ENCODE measurements around the gene ZNF555. TPM values are rescaled to one million over a fixed set of nuclear protein-coding genes. Genes with fewer than 3 reads are reported as not detected.

ZNF555 gene
- total RNA-seq, 4 donors from 2014 or later: 4.6 to 22.7 (median 17.7) TPM

DNA sequence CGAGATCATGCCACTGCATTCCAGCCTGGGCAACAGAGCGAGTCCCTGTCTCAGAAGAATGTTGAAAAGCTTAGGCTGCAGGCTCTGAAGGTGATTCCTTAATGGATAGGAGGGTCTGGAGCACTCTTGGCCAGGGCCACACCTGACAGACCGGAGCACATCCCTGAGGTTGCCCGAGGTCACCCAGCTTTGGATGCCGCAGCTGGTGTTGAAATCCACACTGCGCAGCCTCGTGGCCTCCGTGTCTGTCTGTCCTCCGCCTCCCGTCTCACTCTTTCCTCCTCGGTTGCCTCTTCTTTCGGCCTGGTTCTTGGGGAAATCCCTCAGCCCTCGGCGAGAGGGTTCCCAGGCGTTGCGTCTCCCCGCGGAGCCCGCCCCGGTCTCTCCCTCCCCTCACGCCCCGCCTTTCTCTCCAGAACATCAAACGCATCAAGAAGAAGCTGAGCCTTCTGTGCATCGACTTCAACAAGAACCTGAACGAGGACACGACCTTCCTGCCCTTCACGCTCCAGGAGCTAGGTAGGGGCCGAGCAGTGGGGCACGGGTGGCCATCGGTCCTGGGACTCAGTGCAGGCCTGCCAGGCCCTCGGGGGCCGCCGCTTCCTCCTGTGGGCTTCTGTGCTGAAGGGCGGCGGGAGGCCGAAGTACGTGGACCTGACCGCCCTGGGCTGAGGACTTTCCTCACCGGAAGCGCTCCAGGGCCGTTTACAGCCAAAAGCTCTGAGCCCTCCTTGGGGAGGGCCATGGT lies 41.8 kb upstream of the ZNF555 start:
- Histone ChIP-seq H3K4me3 (no peak overlapping the region), H3K9me3 (no peaks in the 10 kb centered on the region), H3K27me3 (no peaks in the 10 kb centered on the region), H3K27ac (no peak overlapping the region), H3K36me3 (no peaks in the 10 kb centered on the region), H3K4me1 (no peaks in the 10 kb centered on the region)
- no peak for DNase-seq
- intact Hi-C loops (cut with DNase I; ENCODE audit: low total_unique reads): no loop called here
- no peak for TF ChIP-seq POLR2A (IDR thresholded peaks at IDR 0.05)
- TF ChIP-seq, protein P1, sequence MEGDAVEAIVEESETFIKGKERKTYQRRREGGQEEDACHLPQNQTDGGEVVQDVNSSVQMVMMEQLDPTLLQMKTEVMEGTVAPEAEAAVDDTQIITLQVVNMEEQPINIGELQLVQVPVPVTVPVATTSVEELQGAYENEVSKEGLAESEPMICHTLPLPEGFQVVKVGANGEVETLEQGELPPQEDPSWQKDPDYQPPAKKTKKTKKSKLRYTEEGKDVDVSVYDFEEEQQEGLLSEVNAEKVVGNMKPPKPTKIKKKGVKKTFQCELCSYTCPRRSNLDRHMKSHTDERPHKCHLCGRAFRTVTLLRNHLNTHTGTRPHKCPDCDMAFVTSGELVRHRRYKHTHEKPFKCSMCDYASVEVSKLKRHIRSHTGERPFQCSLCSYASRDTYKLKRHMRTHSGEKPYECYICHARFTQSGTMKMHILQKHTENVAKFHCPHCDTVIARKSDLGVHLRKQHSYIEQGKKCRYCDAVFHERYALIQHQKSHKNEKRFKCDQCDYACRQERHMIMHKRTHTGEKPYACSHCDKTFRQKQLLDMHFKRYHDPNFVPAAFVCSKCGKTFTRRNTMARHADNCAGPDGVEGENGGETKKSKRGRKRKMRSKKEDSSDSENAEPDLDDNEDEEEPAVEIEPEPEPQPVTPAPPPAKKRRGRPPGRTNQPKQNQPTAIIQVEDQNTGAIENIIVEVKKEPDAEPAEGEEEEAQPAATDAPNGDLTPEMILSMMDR (IDR thresholded peaks at IDR 0.05): no peak

DNA sequence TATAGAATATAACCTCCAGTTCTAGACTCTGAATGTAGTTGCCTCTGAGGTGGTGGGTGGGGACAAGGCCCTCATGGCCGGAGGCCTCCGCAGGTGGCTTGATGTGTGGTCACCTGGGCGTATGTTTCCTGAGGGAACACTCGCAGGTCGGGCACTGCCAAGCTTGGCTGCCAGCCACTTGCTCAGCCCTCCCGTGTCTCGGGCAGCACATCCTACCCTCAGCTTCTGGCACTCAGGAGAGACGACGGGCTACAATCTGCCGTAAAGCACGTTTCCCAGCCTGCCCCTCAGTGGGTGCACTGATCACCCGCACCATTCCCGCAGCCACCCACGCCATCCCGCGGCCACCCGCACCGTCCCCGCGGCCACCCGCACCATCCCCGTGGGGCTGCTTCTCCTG lies 40.8 kb upstream of the ZNF555 start:
- H3K4me3 ChIP-seq: no peak overlapping the region
- H3K27ac ChIP-seq: no peak overlapping the region
- intact Hi-C loops (cut with DNase I; ENCODE audit: low total_unique reads): no loop called here
- DNase-seq: no peak
- no peaks in the 10 kb centered on the region for H3K36me3 ChIP-seq
- H3K27me3 ChIP-seq: no peaks in the 10 kb centered on the region
- H3K4me1 ChIP-seq: no peaks in the 10 kb centered on the region
- TF ChIP-seq POLR2A (IDR thresholded peaks at IDR 0.05): no peak
- TF ChIP-seq, protein P1 (IDR thresholded peaks at IDR 0.05): no peak
- no peaks in the 10 kb centered on the region for H3K9me3 ChIP-seq

DNA sequence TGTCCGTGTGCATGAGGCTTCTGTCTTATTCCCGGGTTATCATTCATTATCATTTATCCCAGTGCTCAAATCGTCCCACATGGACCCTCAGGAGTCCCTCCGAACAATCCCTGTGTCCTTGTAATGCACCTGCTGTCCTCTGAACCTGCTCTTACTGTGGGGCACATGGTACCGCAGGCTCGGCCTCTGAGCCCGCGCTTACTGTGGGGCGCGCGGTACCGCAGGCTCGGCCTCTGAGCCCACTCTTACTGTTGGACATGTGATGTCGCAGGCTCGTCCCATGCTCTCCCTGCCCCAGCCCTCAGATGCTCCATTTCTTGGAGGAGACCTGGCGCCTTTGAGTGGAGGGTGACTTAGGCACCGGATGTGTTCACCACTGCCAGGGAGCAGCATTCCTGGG lies 38.4 kb upstream of the ZNF555 start:
- Histone ChIP-seq H3K36me3 (no peaks in the 10 kb centered on the region), H3K27me3 (no peaks in the 10 kb centered on the region), H3K4me3 (no peak overlapping the region), H3K9me3 (no peaks in the 10 kb centered on the region), H3K4me1 (no peaks in the 10 kb centered on the region), H3K27ac (no peak overlapping the region)
- DNase-seq: no peak
- intact Hi-C loops (cut with DNase I; ENCODE audit: low total_unique reads): no loop called here
- TF ChIP-seq, protein P1 (IDR thresholded peaks at IDR 0.05): no peak
- TF ChIP-seq POLR2A (IDR thresholded peaks at IDR 0.05): no peak

DNA sequence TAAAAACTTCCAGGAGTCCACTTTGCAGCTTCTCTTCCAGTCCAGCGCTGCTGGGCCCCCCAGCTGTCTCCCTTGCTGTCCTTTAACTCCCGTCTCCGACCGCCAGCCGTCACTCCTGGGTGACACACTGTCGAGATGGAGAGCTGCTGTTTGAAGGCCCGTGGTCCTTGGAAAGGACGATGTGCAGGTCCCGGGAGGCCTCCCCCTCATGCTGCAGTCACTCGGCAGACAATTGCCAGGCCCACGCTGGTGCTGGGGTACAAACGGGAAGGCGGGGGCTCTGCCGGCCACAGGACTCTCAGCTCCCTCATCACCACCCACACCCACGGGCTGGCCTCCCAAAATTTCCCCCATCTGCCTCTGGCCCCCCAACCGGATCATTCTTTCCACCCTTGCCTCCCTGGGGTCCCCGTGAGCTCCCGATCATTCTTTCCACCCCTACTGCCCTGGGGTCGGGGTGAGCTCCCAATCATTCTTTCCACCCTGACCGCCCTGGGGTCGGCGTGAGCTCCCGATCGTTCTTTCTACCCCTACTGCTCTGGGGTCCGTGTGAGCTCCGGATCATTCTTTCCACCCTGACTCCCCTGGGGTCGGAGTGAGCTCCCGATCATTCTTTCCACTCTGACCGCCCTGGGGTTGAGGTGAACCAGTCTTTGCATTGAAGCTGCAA lies 37.7 kb upstream of the ZNF555 start:
- intact Hi-C loops (cut with DNase I; ENCODE audit: low total_unique reads): no loop called here
- no peaks in the 10 kb centered on the region for H3K9me3 ChIP-seq
- H3K36me3 ChIP-seq: no peaks in the 10 kb centered on the region
- no peaks in the 10 kb centered on the region for H3K27me3 ChIP-seq
- no peak overlapping the region for H3K4me3 ChIP-seq
- TF ChIP-seq, protein P1 (IDR thresholded peaks at IDR 0.05): no peak
- no peak for TF ChIP-seq POLR2A (IDR thresholded peaks at IDR 0.05)
- no peaks in the 10 kb centered on the region for H3K4me1 ChIP-seq
- H3K27ac ChIP-seq: no peak overlapping the region
- no peak for DNase-seq

Measured in uterus (tissue), 4 donors.